ENCODE results near the gene SDF2L1. TPM values are rescaled to one million over a fixed set of nuclear protein-coding genes. Genes with fewer than 3 reads are reported as not detected.
A peak's percentile ranks its signal among the peaks of the same experiment; 100 is the strongest.
"Not testable (repeated sequence)": the region's sequence is repeated elsewhere in the genome, so short reads cannot be mapped to it uniquely, and the experiment has no call there.

The SDF2L1 gene
- total RNA-seq, 1 donor from 2014 or later, result 41.3 TPM

DNA sequence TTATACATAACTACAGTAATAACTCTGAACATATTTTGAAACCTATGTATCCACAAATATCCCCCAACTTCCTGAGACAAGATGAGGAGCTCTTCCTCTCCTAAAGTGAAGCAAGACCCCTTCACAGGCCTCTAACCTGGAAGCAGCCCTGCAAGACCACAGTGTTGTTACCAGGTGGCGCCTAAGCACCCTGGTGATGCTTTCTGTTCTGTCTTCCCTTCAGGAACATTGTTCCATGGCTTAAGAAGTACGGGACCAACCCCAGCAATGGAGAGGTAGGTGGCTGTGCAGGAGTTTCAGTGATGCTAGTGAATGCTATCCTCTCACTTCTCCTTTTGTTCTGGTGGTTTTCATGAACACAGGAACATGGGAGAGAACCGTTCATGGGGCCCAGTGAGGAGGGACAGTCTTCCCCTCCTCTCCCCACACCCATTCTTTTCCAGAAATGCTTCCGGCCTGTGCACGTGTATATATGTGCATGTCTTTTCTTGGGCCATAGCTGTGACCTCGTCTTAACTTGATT, 30.1 kb downstream of the SDF2L1 start:
- Histone ChIP-seq H3K27me3 (no peaks in the 10 kb centered on the region), H3K4me3 (no peak overlapping the region), H3K4me1 (peaks cover 2% of the 10 kb centered on the region), H3K9me3 (no peaks in the 10 kb centered on the region), H3K27ac (no peak overlapping the region), H3K36me3 (peaks cover 57% of the 10 kb centered on the region)
- DNase-seq (no peak), ATAC-seq (no peak)
- intact Hi-C loops (cut with DNase I), result no loop called here
- TF ChIP-seq CTCF (IDR thresholded peaks at IDR 0.05), result no peak

DNA sequence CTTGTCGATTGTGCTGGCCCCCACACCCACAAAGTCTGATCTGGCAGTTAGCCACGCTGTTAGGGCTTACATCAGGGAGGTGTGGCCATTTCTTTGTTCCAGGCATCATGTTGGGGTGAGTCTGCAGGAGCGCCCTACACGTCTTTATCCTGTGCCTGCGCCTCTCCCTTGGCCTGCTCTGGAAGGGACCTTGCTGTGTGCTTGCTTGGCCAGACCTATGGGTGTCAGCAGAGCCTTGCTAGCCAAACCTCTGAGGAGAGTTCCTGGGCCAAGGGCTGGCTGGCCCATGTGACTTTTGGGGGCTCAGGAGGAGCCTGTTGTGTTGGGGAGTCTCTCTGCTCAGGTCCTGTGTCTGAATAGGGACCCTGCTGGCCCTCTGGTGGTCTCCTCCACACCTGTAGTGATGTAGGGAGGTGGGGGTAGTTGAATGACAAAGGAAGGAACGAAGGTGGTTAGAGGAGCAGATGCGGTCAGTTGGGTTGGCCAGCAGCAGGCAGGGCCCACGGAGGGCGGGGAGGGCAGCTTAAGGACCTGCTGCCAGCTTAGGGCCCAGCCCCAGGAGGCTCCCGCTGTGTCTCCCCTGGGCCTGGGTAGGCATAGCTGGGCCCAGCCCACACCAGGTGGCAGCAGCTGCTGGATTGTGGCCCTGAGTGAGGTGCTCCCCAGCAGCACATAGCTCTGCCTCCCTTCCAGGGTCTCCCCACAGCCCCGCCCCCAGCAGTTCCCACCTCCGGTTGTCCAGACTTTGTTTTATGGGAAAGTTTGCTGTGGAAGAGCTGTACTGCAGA, 31.6 kb downstream of the SDF2L1 start:
- Histone ChIP-seq H3K27ac (no peak overlapping the region), H3K27me3 (no peaks in the 10 kb centered on the region), H3K4me3 (no peak overlapping the region), H3K9me3 (no peaks in the 10 kb centered on the region), H3K4me1 (no peaks in the 10 kb centered on the region), H3K36me3 (peaks cover 57% of the 10 kb centered on the region)
- DNase-seq (no peak), ATAC-seq (no peak)
- no peak for TF ChIP-seq CTCF (IDR thresholded peaks at IDR 0.05)
- intact Hi-C loops (cut with DNase I), result no loop called here

GRCh38 chr22:21674638-21675245, 32.6 kb downstream of the SDF2L1 start:
- no peak for ATAC-seq
- intact Hi-C loops (cut with DNase I), result no loop called here
- H3K4me1 ChIP-seq, result no peaks in the 10 kb centered on the region
- no peak for TF ChIP-seq CTCF (IDR thresholded peaks at IDR 0.05)
- no peak overlapping the region for H3K4me3 ChIP-seq
- H3K9me3 ChIP-seq, result no peaks in the 10 kb centered on the region
- no peaks in the 10 kb centered on the region for H3K27me3 ChIP-seq
- H3K36me3 ChIP-seq, result peaks cover 57% of the 10 kb centered on the region
- H3K27ac ChIP-seq, result no peak overlapping the region
- no peak for DNase-seq

- Histone ChIP-seq H3K4me1 (no peaks in the 10 kb centered on the region), H3K27me3 (no peaks in the 10 kb centered on the region), H3K4me3 (no peak overlapping the region), H3K36me3 (peaks cover 47% of the 10 kb centered on the region), H3K27ac (no peak overlapping the region), H3K9me3 (no peaks in the 10 kb centered on the region)
- intact Hi-C loops (cut with DNase I), result no loop called here
- ATAC-seq (peak; percentile 24), DNase-seq (no peak)
- no peak for TF ChIP-seq CTCF (IDR thresholded peaks at IDR 0.05)
Observed at GRCh38 chr22:21677606-21678443, 35.7 kb downstream of the SDF2L1 start.

- DNase-seq; H3K27ac ChIP-seq; H3K27me3 ChIP-seq; intact Hi-C loops (cut with DNase I); H3K4me3 ChIP-seq; H3K9me3 ChIP-seq; ATAC-seq; H3K4me1 ChIP-seq: not testable (repeated sequence)
- H3K36me3 ChIP-seq, result peaks cover 47% of the 10 kb centered on the region
Observed at GRCh38 chr22:21678842-21679241, 36.7 kb downstream of the SDF2L1 start.

Measured in upper lobe of right lung (tissue), 1 donor.